Measurements from ENCODE around the gene SPRR2E.

The SPRR2E gene

DNA sequence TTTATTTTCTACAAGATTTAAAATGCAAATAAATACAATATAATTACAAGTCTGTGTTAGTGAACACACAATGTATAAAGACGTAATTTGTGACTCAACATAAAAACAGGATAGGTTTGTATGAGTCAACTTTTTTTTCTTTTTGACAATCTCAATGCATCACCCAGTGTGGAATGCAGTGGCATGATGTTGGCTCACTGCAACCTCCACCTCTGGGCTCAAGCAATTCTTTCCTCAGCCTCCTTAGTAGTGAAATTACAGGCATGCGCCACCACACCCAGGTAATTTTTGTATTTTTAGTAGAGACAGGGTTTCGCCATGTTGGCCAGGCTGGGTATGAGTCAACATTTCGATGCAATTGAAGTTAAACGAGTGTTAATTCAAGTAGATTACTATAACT, 5.9 kb upstream of the SPRR2E start:
- in situ Hi-C loops (cut with HindIII; ENCODE audit: low sequenced_read_pairs), result no loop called here
- TF ChIP-seq, protein P1, sequence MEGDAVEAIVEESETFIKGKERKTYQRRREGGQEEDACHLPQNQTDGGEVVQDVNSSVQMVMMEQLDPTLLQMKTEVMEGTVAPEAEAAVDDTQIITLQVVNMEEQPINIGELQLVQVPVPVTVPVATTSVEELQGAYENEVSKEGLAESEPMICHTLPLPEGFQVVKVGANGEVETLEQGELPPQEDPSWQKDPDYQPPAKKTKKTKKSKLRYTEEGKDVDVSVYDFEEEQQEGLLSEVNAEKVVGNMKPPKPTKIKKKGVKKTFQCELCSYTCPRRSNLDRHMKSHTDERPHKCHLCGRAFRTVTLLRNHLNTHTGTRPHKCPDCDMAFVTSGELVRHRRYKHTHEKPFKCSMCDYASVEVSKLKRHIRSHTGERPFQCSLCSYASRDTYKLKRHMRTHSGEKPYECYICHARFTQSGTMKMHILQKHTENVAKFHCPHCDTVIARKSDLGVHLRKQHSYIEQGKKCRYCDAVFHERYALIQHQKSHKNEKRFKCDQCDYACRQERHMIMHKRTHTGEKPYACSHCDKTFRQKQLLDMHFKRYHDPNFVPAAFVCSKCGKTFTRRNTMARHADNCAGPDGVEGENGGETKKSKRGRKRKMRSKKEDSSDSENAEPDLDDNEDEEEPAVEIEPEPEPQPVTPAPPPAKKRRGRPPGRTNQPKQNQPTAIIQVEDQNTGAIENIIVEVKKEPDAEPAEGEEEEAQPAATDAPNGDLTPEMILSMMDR (IDR thresholded peaks at IDR 0.05; ENCODE audit: low read depth, low read length, missing control alignments), result no peak
- H3K4me3 ChIP-seq (ENCODE audit: low read depth, low read length), result no peak overlapping the region
- DNase-seq (ENCODE audit: low read depth), result no peak

GRCh38 chr1:153099461-153100045, 5.2 kb upstream of the SPRR2E start:
- DNase-seq (ENCODE audit: low read depth), result no peak
- H3K4me3 ChIP-seq (ENCODE audit: low read depth, low read length), result no peak overlapping the region
- TF ChIP-seq, protein P1 (IDR thresholded peaks at IDR 0.05; ENCODE audit: low read depth, low read length, missing control alignments), result no peak
- in situ Hi-C loops (cut with HindIII; ENCODE audit: low sequenced_read_pairs), result no loop called here

DNA sequence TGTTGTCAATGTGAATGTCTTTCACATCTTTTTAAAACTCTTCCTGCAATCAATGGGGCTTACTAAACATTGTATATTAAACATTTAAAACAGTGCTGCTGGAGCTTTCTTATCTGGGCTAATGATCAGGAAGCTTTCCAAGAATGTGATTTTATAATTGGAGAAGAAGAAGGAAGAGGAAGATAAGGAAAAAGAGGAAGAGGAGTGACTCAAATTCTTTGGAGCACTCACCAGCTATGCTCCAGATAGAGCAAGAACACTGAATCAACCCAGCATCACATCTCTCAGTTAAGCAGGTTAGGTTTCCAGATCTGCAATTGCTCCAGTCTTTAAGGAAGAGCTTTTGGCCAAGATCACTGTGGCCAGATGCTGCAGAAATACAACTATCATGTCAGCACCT, 1.4 kb upstream of the SPRR2E start:
- DNase-seq (ENCODE audit: low read depth), result no peak
- in situ Hi-C loops (cut with HindIII; ENCODE audit: low sequenced_read_pairs), result no loop called here

DNA sequence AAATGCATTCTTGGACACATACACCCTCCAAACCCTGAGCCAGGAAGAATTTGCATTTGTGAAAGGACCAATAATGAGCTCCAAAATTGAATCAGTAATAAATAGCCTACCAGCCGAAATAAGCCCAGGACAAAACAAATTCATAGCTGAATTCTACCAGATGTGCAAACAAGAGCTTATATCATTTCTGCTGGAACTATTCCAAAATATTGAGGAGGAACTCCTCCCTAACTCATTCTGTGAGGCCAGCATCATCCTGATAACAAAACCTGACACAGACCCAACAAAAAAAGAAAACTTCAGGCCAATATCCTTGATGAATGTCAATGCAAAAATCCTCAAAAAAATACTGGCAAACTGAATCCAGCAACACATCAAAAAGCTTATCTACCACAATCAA, 6.7 kb downstream of the SPRR2E start:
- H3K4me3 ChIP-seq (ENCODE audit: low read depth, low read length), result no peak overlapping the region
- TF ChIP-seq, protein P1 (IDR thresholded peaks at IDR 0.05; ENCODE audit: low read depth, low read length, missing control alignments), result no peak
- no peak for DNase-seq (ENCODE audit: low read depth)
- in situ Hi-C loops (cut with HindIII; ENCODE audit: low sequenced_read_pairs), result no loop called here

More for the DNA sequence above, 1.4 kb upstream of the SPRR2E start:
- no peak overlapping the region for H3K4me3 ChIP-seq (ENCODE audit: low read depth, low read length)
- TF ChIP-seq, protein P1 (IDR thresholded peaks at IDR 0.05; ENCODE audit: low read depth, low read length, missing control alignments), result no peak

DNA sequence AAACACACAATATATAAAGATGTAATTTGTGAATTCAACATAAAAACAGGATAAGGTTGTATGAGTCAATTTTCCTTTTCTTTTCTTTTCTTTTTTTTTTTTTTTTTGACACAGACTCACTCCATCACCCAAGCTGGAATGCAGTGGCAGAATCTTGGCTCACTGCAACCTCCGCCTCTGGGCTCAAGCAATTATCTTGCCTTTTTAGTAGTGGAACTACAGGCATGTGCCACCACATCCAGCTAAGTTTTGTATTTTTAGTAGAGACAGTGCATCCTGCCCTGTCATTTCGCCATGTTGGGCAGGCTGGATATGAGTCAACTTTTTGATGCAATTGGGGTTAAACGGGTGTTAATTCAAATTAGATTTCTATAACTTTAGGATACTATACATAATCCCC, 12.6 kb downstream of the SPRR2E start:
- no peak overlapping the region for H3K4me3 ChIP-seq (ENCODE audit: low read depth, low read length)
- no peak for DNase-seq (ENCODE audit: low read depth)
- TF ChIP-seq, protein P1 (IDR thresholded peaks at IDR 0.05; ENCODE audit: low read depth, low read length, missing control alignments), result no peak
- in situ Hi-C loops (cut with HindIII; ENCODE audit: low sequenced_read_pairs), result no loop called here

DNA sequence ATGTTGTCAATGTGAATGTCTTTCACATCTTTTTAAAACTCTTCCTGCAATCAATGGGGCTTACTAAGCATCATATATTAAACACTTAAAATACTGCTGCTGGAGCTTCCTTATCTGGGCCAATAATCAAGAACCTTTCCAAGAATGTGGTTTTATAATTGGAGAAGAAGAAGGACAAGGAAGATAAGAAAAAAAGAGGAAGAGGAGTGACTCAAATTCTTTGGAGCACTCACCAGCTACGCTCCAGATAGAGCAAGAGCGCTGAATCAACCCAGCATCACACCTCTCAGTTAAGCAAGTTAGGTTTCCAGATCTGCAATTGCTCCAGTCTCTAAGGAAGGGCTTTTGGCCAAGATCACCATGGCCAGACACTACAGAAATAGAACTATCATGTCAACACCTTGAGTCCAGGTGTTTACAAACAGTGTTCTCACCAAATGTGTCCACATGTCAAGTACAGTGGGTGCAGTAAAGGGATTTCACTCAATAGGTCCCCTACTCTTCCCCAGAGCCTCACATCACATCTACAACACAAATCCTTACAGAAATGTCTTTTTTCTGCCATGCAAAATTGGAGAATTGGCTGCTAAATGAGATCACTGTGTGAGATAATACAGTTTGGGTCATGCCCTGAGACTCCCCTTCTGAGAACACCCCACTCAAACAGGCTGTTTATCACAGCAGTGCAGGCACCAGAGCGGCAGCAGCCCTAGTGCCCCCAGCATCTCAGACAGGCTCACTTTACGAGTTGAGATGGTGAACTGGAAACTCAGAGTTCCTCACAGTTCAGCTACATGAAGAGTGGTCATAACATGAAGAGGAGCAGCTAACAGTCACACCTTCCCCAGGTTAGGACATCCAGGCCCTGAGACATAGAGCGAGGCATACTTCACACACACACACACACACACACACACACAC, 21.3 kb downstream of the SPRR2E start:
- TF ChIP-seq, protein P1 (IDR thresholded peaks at IDR 0.05; ENCODE audit: low read depth, low read length, missing control alignments), result no peak

More for the DNA sequence above, 21.3 kb downstream of the SPRR2E start:
- in situ Hi-C loops (cut with HindIII; ENCODE audit: low sequenced_read_pairs), result no loop called here
- no peak overlapping the region for H3K4me3 ChIP-seq (ENCODE audit: low read depth, low read length)
- no peak for DNase-seq (ENCODE audit: low read depth)

Measured in astrocyte of the cerebellum (primary cell).